Esophagus squamous epithelium (tissue), 5 donors: Measurements from ENCODE around the gene C1QTNF8. TPM values are rescaled to one million over a fixed set of nuclear protein-coding genes. Genes with fewer than 3 reads are reported as not detected.

Source experiments
- DNase-seq: peaks from one replicate; lab custom pipeline; 2025; lab: John Stamatoyannopoulos, UW
- H3K27ac ChIP-seq, 4 donors: fragments of 200-600 bp; sonication (generic); one replicate each; pipeline ENCODE4 v1.5.1; 2016 to 2019; ENCODE audit warnings: mild to moderate bottlenecking in 1 of 4
- H3K27me3 ChIP-seq, 4 donors: fragments of 200-600 bp; sonication (generic); 1 replicate in 3 of 4; 2 replicates in 1 of 4; pipeline versions ENCODE4 v1.5.1 to v1.6.0; 2017 to 2021; ENCODE audit warnings: antibody characterized with exemption in 1 of 4
- H3K36me3 ChIP-seq, 3 donors: fragments of 200-600 bp; sonication (generic); one replicate each; pipeline ENCODE4 v1.5.1; 2016 to 2019
- H3K4me1 ChIP-seq, 3 donors: fragments of 200-600 bp; sonication (generic); one replicate each; pipeline ENCODE4 v1.5.1; 2017 to 2019
- H3K4me3 ChIP-seq, 4 donors: fragments of 200-600 bp; sonication (generic); 1 replicate in 3 of 4; 2 replicates in 1 of 4; pipeline ENCODE4 v1.5.1; 2016 to 2019; ENCODE audit warnings: mild to moderate bottlenecking in 2 of 4, moderate library complexity in 1 of 4
- H3K9me3 ChIP-seq, 3 donors: fragments of 200-600 bp; sonication (generic); one replicate each; pipeline ENCODE4 v1.5.1; 2016 to 2019
- CTCF ChIP-seq, 6 experiments: fragments of 450-650 bp in 4 of 6; fragments of 200-600 bp in 2 of 6; sonication (generic) in 2 of 6; IDR thresholded peaks; one replicate each; pipeline ENCODE4 v1.5.1; 2016 to 2019; ENCODE audit warnings: antibody characterized with exemption in 6 of 6, mild to moderate bottlenecking in 4 of 6, moderate library complexity in 4 of 6
- POLR2A ChIP-seq, 4 donors: fragments of 450-650 bp; IDR thresholded peaks; one replicate each; pipeline ENCODE4 v1.6.1; 2017; ENCODE audit warnings: antibody characterized with exemption in 4 of 4, mild to moderate bottlenecking in 4 of 4, moderate library complexity in 3 of 4
- WGBS, 2 donors: methylation state at CpG; one replicate each; pipeline ENCODE4 v1.1.5; 2018; 5-methylcytosine and 5-hydroxymethylcytosine counted together
- intact Hi-C: fragments of 100-400 bp; cut with DNase I; formaldehyde crosslinking; loops from one replicate; pipeline ENCODE4 v1.15.0; 2022
- total RNA-seq, 4 donors: library from RNA; depleted of rRNA; stranded (reverse); fragments of >200 nt; gene quantifications; one replicate each; pipeline ENCODE4 v1.1.0, GENCODE V29; 2016
- donor health status: DM: yes; HTN: yes; CAD: no.

C1QTNF8 gene
- total RNA-seq, 4 donors from 2014 or later = not detected

- DNase-seq = no peak
Observed at GRCh38 chr16:1124291-1124690, 28.2 kb upstream of the C1QTNF8 start.

DNA sequence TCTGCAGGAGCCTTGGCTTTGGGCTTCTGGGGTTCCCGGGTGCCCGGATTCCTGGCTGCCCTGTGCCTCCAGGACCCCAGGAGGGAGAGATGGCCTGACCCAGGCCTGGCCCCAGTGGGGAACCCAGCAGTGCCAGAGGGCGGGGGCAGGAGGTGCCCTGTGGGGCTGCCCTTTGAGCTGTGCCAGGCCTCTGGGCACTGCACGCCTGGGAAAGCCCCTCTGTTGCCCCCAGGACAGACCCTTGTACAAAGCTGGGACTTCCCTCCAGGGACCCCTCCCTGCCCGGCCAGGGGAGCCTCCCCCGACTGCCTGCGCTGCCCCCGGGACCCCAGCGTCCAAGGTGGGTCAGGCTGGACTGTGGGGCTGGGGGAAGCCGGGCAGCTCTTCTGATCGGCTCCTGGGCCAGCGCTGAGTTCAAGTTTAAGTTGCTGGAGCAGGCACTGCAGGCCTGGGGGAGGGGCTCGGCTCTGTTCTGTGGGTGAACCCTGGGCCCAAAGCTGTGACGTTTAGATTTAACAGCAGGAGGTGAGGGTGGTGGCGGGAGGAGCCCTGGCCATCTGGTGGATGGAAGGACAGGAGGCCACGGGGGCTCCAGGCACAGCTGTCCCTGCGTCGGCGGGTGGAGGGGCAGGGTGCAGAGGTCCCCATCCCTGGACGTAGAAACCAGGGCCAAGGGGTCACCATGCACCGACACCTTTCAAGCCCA is 27.6 kb upstream of the C1QTNF8 start:
- Histone ChIP-seq H3K4me1 (peaks cover 0 to 5% (median 0%) of the 10 kb centered on the region in 3 donors), H3K4me3 (no peak overlapping the region), H3K36me3 (no peaks in the 10 kb centered on the region), H3K9me3 (no peaks in the 10 kb centered on the region), H3K27ac (no peak overlapping the region), H3K27me3 (peaks cover 0 to 98% (median 0%) of the 10 kb centered on the region in 4 donors)
- DNase-seq = no peak
- 47% methylated on average over 3 of the region's 21 CpGs; no CpG with 5 or more reads in 1 of the 2 donors for WGBS, 2 donors
- TF ChIP-seq POLR2A (IDR thresholded peaks at IDR 0.05) = no peak
- TF ChIP-seq CTCF (IDR thresholded peaks at IDR 0.05) = no peak
- intact Hi-C loops = no loop called here

More at GRCh38 chr16:1124291-1124690, 28.2 kb upstream of the C1QTNF8 start:
- WGBS, 2 donors = 100% methylated on average over 1 of the region's 18 CpGs; no CpG with 5 or more reads in 1 of the 2 donors
- no peak overlapping the region for H3K4me3 ChIP-seq
- intact Hi-C loops = no loop called here
- H3K9me3 ChIP-seq = no peaks in the 10 kb centered on the region
- H3K36me3 ChIP-seq = no peaks in the 10 kb centered on the region
- no peak for TF ChIP-seq CTCF (IDR thresholded peaks at IDR 0.05)
- no peak for TF ChIP-seq POLR2A (IDR thresholded peaks at IDR 0.05)
- H3K27me3 ChIP-seq = peaks cover 0 to 95% (median 0%) of the 10 kb centered on the region in 4 donors
- no peak overlapping the region for H3K27ac ChIP-seq
- peaks cover 0 to 5% (median 0%) of the 10 kb centered on the region in 3 donors for H3K4me1 ChIP-seq

DNA sequence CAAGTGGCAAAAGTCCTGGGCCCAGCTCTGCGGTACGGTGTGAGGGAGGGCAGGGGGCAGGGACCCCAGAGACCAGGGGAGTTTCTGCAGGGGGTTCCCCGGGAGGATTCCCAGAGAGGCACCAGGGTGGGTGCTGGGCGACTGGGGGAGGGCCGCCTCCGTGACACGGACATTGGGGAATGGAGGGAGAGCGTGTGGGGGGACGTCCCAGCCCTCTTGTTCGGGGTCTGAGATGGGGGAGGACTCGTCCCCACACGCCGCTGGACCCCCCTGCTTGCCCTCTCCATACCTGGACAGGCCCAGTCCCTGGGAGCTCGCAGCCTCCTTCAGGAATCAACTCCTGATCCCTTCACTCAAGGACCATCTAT is 26.3 kb upstream of the C1QTNF8 start:
- Histone ChIP-seq H3K4me1 (peaks cover 0 to 5% (median 0%) of the 10 kb centered on the region in 3 donors), H3K36me3 (no peaks in the 10 kb centered on the region), H3K4me3 (no peak overlapping the region), H3K27ac (no peak overlapping the region), H3K27me3 (peaks cover 0 to 98% (median 0%) of the 10 kb centered on the region in 4 donors), H3K9me3 (no peaks in the 10 kb centered on the region)
- 79 to 82% methylated on average over 4 to 5 of the region's 14 CpGs for WGBS, 2 donors
- TF ChIP-seq CTCF (IDR thresholded peaks at IDR 0.05) (no peak), POLR2A (IDR thresholded peaks at IDR 0.05) (no peak)
- DNase-seq = no peak
- intact Hi-C loops = no loop called here

DNA sequence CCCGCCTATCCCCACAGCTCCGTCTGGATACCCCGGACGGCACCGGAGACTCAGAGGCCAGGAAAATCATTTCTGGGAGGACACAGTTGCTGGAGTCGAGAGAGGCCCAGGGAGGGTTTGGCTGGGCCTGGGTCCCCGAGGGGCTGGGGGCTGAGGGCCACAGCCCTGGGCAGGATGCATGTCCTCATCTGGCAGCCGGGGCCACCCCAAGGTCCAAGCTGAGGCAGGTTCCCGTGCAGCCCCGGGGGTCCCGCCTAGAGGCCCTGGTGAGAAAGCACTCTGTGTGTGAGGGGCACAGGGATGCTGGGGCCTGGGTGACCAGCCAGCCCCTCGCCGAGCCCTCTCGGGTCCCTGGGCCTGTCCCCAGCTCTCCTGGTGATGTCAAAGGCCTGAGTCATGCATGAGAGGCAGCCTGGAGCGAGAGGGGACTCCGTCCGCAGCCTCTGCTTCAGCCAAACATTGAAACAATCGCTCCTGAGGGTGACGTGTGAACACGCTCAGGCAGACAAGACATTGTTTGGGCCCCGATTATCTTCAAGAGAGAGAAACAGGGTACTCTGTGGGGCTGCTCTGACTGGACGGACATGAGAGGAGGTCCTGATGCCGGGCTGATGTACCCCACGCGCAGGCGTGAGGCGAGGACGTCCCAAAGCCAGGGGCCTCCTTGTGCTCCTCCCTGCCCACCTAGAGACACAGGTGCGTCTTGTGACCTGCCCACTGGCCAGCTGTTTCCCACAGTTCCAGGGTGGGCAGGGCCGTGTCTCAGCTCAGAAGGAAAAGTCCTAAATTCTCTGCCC is 25.8 kb upstream of the C1QTNF8 start:
- Histone ChIP-seq H3K27me3 (peaks cover 0 to 98% (median 0%) of the 10 kb centered on the region in 4 donors), H3K4me1 (peaks cover 0 to 5% (median 0%) of the 10 kb centered on the region in 3 donors), H3K27ac (no peak overlapping the region), H3K9me3 (no peaks in the 10 kb centered on the region), H3K36me3 (no peaks in the 10 kb centered on the region), H3K4me3 (no peak overlapping the region)
- intact Hi-C loops = no loop called here
- no peak for DNase-seq
- 65% methylated on average over 4 of the region's 30 CpGs; no CpG with 5 or more reads in 1 of the 2 donors for WGBS, 2 donors
- TF ChIP-seq POLR2A (IDR thresholded peaks at IDR 0.05) (no peak), CTCF (IDR thresholded peaks at IDR 0.05) (no peak)

- no peak overlapping the region for H3K4me3 ChIP-seq
- intact Hi-C loops = no loop called here
- H3K36me3 ChIP-seq = no peaks in the 10 kb centered on the region
- H3K27ac ChIP-seq = no peak overlapping the region
- peaks cover 0 to 5% (median 0%) of the 10 kb centered on the region in 3 donors for H3K4me1 ChIP-seq
- no CpG with 5 or more reads among the region's 23 CpGs for WGBS, 2 donors
- DNase-seq = no peak
- H3K27me3 ChIP-seq = peaks cover 0 to 99% (median 0%) of the 10 kb centered on the region in 4 donors
- H3K9me3 ChIP-seq = no peaks in the 10 kb centered on the region
- TF ChIP-seq CTCF (IDR thresholded peaks at IDR 0.05) (no peak), POLR2A (IDR thresholded peaks at IDR 0.05) (no peak)
Observed at GRCh38 chr16:1121009-1121408, 25.0 kb upstream of the C1QTNF8 start.
